ENCODE results near the gene HMGCR.

Gene HMGCR

DNA sequence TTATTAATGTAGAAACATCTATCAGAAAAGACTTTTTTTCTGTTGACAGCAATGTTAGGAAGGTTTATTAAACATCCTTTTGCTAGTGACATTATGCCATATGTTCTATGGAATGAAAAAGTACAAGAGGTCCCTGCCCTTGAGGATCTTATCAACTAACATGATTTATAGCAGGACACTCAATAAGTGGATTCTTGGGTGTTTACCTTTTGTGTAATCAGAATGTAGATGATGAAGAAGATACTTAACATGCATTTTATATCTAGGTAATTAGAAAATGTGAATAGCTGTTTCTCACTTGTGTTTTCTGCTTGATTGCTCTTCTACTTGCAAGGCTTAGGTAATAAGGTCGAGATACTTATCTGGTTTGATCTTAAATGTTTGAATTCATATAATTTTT, 4.9 kb downstream of the HMGCR start:
- DNase-seq: no peak

DNA sequence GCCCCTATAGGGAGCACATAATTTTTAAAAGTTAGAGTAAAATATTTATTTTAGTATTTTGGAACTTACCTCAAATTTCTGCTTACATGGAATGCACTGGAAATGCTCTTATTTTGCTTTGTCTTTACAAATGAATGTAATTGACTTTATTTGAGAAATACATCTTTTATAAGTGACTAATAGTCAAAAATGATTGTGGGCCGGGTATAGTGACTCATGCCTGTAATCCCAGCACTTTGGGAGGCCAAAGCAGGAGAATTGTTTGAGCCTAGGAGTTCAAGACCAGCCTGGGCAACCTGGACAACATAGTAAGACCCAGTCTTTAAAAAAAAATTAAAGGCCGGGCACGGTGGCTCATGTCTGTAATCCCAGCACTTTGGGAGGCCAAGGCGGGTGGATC, 5.8 kb downstream of the HMGCR start:
- no peak for DNase-seq

DNA sequence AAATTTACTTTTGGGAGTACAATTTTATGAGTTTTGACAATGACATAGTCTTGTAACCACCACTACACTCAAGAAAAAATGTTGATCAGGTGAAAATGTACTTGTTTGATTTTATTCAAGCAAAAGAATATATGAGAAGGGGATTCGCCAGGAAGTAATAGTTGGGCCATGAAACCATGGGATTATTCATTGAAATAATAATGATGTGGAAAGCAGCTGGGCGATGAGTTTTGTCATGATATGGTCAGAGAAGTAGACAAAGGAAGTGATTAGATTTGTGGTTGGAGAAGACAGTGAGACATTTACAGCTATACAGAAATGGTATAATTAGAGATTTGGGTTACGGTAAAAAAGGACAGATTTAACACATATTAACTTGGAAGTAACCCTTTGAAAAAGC, 11.2 kb downstream of the HMGCR start:
- no peak for DNase-seq

DNA sequence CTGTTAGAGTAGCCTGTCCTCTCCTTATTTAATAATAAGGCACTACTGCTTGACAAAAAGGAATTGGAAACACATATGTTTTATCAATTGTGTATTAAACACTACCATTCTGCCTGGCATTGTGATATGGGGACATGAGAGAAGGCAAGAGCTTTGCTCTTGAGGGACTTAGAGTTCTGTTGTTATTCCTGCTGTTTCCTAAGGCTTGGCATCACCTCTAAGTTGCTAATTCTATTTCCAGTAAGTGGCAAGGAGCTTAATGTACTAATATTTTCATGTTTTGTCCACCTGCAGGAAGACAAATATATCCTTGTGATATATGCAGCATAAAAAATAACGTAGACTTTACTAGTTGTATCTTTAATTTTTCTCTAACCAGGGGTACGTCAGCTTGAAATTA, 12.6 kb downstream of the HMGCR start:
- DNase-seq: no peak

DNA sequence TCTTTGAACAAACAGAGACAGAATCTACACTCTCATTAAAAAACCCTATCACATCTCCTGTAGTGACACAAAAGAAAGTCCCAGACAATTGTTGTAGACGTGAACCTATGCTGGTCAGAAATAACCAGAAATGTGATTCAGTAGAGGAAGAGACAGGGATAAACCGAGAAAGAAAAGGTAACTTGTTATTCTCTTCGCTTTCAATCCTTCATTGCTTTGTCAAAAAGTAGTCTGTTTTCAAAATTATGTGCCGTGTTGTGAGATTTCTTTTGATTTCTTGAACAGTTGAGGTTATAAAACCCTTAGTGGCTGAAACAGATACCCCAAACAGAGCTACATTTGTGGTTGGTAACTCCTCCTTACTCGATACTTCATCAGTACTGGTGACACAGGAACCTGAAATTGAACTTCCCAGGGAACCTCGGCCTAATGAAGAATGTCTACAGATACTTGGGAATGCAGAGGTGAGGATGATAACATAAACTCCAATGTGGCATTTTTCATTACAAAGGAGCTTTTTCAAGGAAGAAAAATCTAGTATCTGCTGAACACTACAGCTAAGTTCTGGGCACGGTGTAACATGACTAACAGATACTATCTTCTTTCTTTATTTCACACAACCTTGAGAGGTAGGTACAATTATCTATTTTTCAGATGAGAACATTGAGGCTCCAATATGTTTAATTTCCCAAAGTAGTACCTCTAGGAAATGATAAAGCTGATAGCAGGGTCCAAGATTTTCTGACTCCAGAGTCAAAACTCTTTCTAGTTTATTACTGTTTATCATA, 14.3 kb downstream of the HMGCR start:
- DNase-seq: no peak

DNA sequence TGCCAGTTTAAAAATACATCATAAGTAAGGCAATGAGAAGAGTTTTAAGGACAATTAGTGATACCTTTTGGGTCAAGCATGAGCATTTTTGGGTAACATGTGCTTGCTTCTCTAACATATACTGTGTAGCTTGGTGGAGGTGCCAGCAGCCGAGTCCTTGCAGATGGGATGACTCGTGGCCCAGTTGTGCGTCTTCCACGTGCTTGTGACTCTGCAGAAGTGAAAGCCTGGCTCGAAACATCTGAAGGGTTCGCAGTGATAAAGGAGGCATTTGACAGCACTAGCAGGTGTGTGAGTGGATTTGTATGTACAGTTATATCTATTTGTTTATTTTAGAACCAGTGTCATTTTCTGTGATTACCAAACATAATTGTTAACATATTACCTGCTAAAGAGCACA, 18.2 kb downstream of the HMGCR start:
- DNase-seq: no peak

DNA sequence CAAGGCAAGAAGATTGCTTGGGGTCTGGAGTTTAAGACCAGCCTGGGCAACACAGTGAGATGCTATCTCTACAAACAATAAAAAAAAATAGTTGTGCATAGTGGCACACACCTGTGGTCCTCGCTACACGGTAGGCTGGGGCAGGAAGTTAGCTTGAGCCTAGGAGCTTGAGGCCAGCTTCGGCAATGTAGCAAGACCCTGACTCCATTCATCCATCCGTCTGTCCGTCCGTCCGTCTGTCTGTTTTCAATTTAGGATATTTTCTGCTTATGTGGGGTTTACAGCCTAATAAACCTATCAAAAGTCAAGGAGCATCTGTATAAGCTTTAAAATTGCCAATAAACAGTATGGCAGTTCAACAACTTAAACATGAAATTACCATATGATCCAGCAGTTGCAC, 19.7 kb downstream of the HMGCR start:
- DNase-seq: no peak

DNA sequence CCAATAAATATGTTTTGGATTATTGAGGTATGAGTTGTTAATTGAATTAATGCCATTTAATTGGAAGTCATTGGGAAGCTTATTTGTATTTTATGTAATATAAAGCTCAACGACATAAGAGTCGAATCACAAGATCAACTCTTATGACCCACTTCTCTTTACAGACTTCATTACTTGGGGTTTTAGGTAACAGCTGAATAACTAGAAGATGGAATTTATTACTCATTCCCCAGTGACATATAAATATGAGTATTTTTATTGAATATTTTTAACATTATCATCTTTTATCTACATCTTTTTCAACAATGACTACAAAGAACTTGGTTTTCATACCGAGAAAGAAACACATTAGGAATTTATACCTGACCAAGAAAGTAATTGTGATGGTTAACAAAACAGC, 21.1 kb downstream of the HMGCR start:
- no peak for DNase-seq

DNA sequence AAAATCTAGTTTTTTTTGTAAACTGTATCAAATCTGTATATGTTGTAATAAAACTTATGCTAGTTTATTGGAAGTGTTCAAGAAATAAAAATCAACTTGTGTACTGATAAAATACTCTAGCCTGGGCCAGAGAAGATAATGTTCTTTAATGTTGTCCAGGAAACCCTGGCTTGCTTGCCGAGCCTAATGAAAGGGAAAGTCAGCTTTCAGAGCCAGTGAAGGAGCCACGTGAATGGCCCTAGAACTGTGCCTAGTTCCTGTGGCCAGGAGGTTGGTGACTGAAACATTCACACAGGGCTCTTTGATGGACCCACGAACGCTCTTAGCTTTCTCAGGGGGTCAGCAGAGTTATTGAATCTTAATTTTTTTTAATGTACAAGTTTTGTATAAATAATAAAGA, 24.3 kb downstream of the HMGCR start:
- DNase-seq: no peak

DNA sequence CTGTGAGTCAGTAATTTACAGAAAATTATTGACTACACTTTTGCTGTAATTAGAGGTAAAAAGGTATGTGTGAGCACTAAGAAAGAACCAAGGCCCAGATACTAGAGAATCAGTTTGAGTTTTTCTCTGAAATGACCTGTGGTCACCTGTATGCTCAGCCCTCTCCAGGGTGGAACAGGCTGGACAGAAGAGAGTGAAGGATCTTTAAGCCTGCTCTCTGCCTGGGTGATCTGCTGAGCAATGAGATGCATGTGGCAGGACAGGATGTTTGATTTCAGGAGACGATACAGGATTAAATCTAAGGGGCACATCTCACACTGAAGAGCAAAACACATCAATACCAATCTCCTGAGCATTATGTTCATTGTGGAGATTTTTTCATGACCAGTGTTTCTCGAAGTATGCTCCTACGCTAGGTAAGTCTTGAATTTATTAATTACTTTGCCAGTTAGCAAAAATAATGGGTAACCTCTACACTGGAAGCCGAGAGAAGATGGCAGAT, 25.5 kb downstream of the HMGCR start:
- DNase-seq: no peak

DNA sequence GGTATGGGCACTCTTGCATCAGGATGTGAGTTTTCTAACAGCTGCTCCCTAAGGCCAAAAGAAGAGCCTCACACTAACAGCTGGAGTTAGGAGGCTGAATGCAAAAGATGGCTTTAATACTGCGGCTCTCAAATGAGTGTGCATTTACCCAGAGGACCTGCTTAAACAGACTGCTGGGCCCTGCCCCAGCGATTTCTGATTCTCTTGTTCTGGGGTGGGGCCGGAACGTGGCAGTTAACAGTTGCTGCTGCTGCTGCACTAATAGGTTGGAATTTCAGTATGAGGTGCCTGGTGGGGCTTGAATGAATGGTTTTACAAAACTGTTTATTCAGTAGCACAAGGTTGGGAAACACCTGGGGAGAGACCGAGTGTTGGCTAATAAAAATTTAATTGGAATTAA, 26.1 kb downstream of the HMGCR start:
- no peak for DNase-seq

DNA sequence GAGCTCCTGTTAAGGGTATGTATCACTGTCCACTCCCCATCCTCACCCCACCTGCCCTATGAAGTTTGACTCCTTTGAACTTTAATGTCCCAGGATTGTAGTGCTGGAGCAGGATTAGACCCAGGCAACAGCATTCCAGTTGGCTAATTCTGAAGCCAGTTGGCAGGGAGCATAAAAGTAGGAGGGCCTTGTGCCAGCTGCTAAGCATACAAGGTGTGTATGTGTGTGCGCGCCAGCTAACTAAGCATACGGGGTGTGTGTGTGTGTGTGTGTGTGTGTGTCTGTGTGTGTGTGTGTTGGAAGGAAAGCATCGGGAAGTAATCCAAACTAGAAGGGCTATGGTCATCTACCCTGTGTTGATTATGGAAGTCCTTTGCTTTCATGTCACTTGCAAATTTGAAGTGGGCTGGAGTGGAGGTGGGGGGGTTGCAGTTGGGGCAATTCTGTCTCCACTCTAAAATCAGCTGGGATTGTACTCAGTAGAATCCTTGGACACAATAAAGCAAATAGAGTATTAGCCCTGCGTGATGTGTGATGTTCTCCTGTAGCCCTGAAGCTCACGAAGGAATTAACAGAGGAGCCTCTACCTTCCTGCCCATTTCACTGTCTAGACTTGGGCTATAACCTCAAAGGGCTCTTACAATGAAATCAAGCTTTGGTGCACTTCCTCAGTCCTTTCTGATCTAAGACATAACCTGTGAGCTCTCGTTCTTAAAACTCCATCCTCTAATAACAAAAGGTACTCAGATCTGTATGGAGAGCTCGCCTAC, 26.9 kb downstream of the HMGCR start:
- DNase-seq: no peak

DNA sequence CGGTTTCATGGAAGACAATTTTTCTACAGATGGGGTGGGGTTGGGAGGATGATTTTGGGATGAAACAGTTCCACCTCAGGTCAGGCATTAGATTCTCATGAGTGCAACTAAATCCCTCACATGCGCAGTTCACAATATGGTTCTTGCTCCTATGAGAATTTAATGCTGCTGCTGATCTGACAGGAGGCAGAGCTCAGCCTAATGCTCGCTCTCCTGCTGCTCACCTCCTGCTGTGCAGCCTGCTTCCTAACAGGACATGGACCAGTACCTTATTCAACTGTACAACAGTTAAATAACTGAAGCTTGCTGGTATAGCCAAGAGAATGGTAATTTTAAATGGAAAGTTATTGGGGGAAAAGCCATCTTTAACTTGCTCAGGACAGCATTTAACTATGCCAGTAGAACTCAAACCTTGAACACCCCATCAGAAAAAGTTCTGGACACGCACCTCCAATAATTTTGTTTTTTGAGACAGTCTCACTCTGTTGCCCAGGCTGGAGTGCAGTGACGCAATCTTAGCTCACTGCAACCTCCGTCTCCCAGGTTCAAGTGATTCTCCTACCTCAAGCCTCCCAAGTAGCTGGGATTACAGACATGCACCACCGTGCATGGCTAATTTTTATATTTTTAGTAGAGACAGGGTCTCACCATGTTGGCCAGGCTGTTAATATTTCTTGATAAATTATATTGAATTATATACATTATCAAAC, 27.7 kb downstream of the HMGCR start:
- DNase-seq: no peak

DNA sequence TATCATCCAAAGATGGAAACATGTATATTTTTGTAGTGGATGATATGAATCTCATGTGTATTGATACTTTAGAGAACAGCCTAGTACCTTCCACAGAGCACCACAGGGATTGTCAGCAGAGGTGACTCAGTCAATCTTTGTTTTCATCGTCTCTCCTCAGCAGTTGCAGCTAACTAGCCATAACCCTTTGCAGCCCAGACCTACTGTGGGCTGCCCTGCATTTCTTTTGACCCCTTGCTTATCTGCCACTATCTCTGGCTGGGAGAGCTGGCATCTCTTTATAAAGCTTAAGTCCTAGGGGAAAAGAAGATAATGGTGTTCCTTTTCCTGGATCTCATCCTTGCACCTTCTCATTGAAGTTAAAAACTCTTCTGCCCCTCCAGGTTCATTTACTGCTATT, 28.7 kb downstream of the HMGCR start:
- DNase-seq: no peak

DNA sequence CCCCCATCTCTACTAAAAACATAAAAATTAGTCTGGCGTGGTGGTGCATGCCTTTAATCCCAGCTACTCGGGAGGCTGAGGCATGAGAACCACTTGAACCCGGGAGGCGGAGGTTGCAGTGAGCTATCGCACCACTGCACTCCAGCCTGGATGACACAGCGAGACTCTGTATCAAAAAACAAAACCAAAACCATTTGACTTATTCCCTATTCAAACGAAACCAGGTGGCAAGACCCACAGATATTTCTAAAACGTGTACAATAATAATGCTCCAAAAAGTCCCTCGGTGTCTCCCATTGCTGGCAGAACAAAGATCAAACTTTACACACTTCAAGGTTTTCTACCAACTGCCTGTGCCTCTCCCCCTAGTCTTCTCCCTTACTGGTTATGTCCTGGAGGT, 29.8 kb downstream of the HMGCR start:
- DNase-seq: no peak

DNA sequence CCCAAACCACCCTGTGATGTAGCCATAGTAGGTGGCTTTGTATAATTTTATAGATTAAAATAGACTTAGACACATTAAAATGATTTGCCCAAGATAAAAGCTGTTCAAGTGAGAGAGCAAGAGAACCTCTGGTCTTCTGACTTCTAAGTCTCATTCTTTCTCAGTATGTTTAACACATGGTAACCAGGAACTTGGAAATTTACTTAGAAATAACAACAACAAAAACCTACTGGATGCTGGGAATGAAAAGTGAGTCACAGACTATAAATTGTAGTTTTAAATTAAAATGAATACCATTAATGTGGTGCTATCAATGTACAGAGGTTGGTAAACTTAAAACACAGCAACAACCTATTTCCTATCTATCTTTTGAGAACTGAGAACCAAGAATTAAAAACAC, 30.4 kb downstream of the HMGCR start:
- DNase-seq: no peak

DNA sequence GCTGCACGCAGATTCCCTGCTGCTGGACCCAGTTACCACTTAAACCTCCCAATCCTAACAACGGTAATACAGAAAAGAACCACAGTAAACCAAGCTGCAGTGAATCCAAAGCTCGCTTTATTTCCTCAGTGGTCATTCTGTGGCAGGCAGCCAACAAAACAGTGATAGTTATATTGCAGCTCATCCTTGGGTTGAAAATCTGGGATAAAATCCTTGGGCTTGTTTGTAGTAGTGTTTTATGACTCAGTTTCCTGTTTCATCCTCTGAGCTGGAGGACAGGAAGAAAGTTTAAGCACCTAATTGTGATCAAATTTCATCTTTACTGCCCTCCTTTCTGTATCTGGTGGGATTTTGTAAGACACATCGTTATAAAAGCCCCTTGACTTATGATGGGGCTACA, 31.4 kb downstream of the HMGCR start:
- no peak for DNase-seq

DNA sequence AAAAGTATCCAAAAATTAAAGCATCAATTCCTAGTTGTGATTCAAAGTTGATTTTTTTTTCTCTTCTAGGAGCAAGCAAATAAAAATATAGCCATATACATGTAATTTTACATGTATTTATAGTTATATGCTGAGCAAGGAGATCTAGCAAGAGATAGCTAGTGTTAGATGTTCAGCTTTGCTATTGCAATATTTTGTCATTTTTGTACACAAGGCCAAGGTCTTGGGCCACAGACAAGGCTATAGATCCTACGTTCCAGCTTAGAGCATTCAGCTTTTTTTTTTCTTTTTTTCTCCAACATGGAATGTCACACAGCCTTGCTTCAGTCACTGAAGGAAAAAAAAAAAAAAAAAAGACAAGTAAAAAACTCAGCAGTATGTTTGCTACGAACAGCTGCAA, 36.8 kb downstream of the HMGCR start:
- no peak for DNase-seq

DNA sequence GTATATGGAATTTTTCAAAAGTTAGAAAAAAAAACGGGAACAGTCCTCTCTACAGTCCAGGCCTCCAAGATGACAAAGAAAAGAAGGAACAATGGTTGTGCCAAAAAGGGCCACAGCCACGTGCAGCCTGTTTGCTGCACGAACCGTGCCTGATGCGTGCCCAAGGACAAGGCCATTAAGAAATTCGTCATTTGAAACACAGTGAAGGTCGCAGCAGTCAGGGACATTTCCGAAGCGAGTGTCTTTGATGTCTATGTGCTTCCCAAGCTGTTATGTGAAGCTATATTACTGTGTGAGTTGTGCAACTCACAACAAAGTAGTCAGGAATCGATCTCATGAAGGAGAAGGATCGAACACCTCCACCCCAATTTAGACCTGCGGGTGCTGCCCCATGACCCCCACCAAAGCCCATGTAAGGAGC, 37.4 kb downstream of the HMGCR start:
- no peak for DNase-seq

DNA sequence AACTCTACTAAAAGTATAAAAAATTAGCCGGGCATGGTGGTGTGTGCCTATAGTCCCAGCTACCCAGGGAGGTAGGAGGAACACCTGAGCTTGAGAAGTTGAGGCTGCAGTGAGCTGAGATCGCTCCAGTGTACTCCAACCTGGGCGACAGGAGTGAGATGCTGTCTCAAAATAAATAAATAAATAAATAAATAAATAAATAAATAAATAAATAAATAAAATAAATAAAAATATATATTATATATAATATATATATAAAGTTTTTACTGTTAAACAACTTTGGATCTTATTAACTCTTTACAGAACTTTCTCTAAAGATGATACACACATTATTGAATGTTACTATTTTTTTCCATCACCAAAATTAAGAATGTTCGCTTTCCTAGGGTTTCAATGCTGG, 38.4 kb downstream of the HMGCR start:
- DNase-seq: no peak

DNA sequence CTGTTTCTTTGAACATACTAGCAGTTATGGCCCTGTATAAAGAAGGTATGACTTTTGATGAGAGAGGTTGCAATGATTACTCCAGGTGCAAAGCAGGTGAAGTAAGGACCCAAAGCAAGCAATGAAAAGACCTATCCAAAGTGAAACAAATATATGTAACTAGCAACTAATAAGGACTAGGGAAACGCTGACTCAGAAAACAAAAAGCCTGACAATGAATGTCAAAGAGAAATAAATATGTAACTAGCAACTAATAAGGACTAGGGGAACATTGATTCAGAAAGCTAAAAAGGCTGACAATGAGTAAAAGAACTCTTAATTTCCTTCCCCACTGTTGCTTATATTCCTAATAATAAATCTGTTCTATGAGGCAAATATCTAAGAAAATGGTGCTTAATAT, 43.1 kb downstream of the HMGCR start:
- DNase-seq: no peak

DNA sequence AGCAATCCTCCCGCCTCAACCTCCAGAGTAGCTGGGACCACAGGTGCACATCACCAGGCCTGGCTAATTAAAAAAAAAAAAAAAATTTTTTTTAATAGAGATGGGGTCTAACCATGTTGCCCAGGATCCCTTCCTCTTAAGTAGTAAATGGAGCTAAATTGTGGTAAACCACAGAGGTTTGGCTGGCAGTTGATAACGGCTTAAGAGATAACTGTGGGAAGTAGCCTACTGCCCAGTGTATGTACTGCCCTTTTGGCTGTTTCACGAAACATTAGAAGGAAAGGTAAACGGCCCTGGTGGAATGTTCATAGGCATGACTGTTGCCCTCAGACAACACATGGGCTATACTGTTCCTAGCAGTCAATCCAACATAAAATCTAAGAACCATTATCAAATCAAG, 44.4 kb downstream of the HMGCR start:
- DNase-seq: no peak

DNA sequence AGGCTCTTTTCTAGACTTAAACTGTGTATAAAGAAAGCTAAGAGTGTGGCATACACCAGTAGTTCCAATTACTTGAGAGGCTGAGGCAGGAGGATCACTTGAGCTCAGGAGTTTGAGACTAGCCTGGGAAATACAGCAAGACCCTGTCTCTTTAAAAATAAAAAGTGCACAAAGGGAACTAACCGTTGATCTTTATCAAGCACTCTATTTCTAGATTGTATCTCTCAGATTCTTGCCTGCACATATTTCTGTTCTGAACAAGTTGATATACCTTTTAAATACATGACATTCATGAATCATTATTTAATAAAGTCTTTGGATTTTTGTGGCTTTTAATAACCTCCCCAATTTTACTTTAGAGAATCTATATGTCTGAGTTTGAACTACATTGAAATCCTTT, 47.2 kb downstream of the HMGCR start:
- DNase-seq: no peak

DNA sequence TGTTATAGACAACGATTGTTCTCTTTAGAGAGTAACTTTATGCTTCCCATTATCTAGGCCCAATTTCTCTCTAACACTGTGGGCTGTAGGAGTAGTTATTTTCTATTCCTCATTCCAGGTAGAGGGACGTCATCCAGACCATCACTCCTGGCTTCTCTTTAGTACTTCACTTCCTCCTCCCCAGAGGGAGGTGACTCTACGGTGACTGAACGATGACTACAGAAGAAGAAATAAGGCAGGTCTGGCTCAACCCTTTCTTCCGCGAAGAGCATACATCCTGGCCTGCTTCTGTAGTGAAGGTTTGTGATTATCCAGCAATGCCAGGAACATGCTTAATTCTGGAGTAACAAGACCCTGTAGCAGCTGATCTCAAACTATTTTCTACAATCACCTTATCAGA, 50.8 kb downstream of the HMGCR start:
- no peak for DNase-seq
